ENCODE results near the gene DIPK1B. TPM values are rescaled to one million over a fixed set of nuclear protein-coding genes. Genes with fewer than 3 reads are reported as not detected.

The DIPK1B gene
- total and polyA plus RNA-seq, 10 of the 15 experiments (the other 5 are each of a cell fraction or from before 2014, with no cell fraction given) = 0.08 to 0.28 (median 0.13) TPM; not detected in 3

DNA sequence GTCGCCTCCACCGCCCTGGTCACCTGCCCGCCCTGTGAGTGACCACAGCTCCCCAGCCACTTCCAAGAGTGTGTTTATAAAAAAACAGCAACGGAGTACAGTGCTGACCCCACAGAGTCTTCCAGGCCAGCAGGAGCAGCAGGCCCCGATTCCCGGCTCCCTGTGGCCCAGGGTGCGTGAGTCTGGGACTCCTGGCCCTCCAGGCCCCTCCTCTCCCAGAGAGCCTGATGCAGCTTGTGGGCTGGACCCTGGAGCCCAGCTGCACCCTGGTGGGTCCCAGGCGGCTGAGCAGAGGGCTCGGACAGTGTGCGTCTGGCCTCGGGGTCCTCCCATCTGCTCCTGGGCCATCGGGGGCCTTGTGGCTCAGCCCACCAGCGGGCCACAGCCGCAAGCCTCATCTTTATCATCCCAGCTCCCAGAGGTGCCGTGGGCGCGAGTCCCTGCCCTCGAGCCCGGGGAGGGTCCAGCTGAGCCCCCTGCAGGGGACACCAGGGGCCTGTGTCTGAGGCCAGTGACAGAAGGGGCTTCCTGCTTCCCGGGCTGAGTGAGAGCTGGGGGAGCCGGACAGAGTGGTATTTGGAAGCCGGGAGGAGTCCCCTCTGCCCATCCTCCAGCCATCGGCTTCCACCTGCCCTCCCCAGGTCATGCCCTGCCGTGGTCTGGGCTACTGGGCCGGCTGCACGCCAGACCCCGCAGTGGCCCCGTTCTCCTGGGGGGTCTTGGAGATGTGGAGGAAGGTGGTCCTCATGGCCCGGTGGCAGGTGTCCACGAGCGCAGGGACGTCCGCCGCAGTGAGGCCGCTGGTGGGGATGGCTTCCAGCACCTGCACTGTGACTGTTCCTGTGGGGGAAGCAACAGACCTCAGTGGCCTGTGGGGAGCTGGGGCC, 39.0 kb upstream of the DIPK1B start:
- 68% methylated on average over 35 of the region's 35 CpGs for WGBS (ENCODE audit: insufficient coverage, insufficient replicate concordance, low lambda C conversion rate, missing lambda C conversion rate)
- ATAC-seq (no peak), DNase-seq (ENCODE audit: low read depth, low spot score) (no peak), FAIRE-seq (no peak)
- Histone ChIP-seq H2AFZ (ENCODE audit: control insufficient read depth, low read depth, low read length) (no peak overlapping the region), H3K4me2 (ENCODE audit: control insufficient read depth, insufficient read depth) (no peak overlapping the region), H4K20me1 (ENCODE audit: control insufficient read depth, insufficient read depth) (no peaks in the 10 kb centered on the region), H3K9me3 (replicated peaks; ENCODE audit: control insufficient read depth, insufficient read depth, low read length) (no peaks in the 10 kb centered on the region), H3K27me3 (replicated peaks in 1 of 2; ENCODE audit: control insufficient read depth in 2 of 2, insufficient read depth in 2 of 2, low read length in 1 of 2) (no peaks in the 10 kb centered on the region), H3K27ac (ENCODE audit: control insufficient read depth, insufficient read depth) (no peak overlapping the region), H3K4me1 (ENCODE audit: control insufficient read depth, insufficient read depth, low read length) (no peaks in the 10 kb centered on the region), H3K9ac (ENCODE audit: control insufficient read depth, insufficient read depth, low read length) (no peak overlapping the region), H3K36me3 (ENCODE audit: control insufficient read depth in 2 of 2, insufficient read depth in 2 of 2, low read length in 1 of 2) (no peaks in the 10 kb centered on the region; a peak in 1 of 4 replicates), H3K79me2 (ENCODE audit: control insufficient read depth, insufficient read depth, low read length) (no peaks in the 10 kb centered on the region), H3K4me3 (no peak overlapping the region)
- no TSS peak for BruUV-seq (replicated peaks)
- CTCF ChIA-PET = interaction anchor here (1.5 to 2.6 kb wide), 7 partner anchors 12 to 188 kb away, joined by 3 to 13 read pairs (median 9); no protein-coding TSS in a partner anchor
- in situ Hi-C loops (cut with MboI) (no loop called here), intact Hi-C loops (cut with micrococcal nuclease; ENCODE audit: unreplicated experiment) (no loop called here)
- POLR2A ChIA-PET = interaction anchor here (1.1 kb wide), 1 partner anchor 11 kb away, joined by 3 read pairs; no protein-coding TSS in a partner anchor
- SMC1A ChIA-PET (ENCODE audit: uncharacterized antibody, unreplicated experiment) = no interaction called here
- TF ChIP-seq NBN (IDR thresholded peaks at IDR 0.05) (no peak), WRNIP1 (IDR thresholded peaks at IDR 0.05; ENCODE audit: borderline replicate concordance, low read depth, low read length) (no peak), MYB (IDR thresholded peaks at IDR 0.05; ENCODE audit: borderline replicate concordance, low read depth, low read length) (no peak), PML (IDR thresholded peaks at IDR 0.05; ENCODE audit: low read length) (no peak), ZZZ3 (IDR thresholded peaks at IDR 0.05; ENCODE audit: control insufficient read depth, insufficient read length, low read depth) (no peak)
- TF ChIP-seq, protein P1, sequence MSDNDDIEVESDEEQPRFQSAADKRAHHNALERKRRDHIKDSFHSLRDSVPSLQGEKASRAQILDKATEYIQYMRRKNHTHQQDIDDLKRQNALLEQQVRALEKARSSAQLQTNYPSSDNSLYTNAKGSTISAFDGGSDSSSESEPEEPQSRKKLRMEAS (IDR thresholded peaks at IDR 0.05; ENCODE audit: low read depth, low read length) = no peak
- RAD21 ChIA-PET (ENCODE audit: unreplicated experiment) = interaction anchor here (0.6 kb wide), 1 partner anchor 54 kb away, joined by 3 read pairs; no protein-coding TSS in a partner anchor

Measured in GM12878 (cell line).